Smooth muscle cell (in vitro differentiated cells): ENCODE data around the gene RMND5A. TPM values are rescaled to one million over a fixed set of nuclear protein-coding genes. Genes with fewer than 3 reads are reported as not detected.
"Not testable (repeated sequence)": the region's sequence is repeated elsewhere in the genome, so short reads cannot be mapped to it uniquely, and the experiment has no call there.

Source experiments
- DNase-seq: peaks from one replicate; lab custom pipeline; 2025; ENCODE audit not compliant: unreplicated experiment; lab: John Stamatoyannopoulos, UW
- H2AFZ ChIP-seq: fragments of 200-600 bp; sonication (generic); 2 replicates; pipeline ENCODE4 v1.6.0; 2016; ENCODE audit warnings: antibody characterized with exemption, low read depth, mild to moderate bottlenecking
- H3F3A ChIP-seq: fragments of 200-600 bp; sonication (generic); 2 replicates; pipeline ENCODE4 v1.6.0; 2017; ENCODE audit warnings: antibody characterized with exemption, low read depth
- H3K27ac ChIP-seq: fragments of 200-600 bp; sonication (generic); 2 replicates; pipeline ENCODE4 v1.5.1; 2016; ENCODE audit warnings: low read depth, mild to moderate bottlenecking
- H3K27me3 ChIP-seq: fragments of 200-600 bp; sonication (generic); 2 replicates; pipeline ENCODE4 v1.6.1; 2016; ENCODE audit warnings: low read depth, mild to moderate bottlenecking
- H3K36me3 ChIP-seq: fragments of 200-600 bp; sonication (generic); 2 replicates; pipeline ENCODE4 v1.5.1; 2016; ENCODE audit warnings: low read depth
- H3K4me1 ChIP-seq: fragments of 200-600 bp; sonication (generic); 2 replicates; pipeline ENCODE4 v1.5.1; 2016; ENCODE audit warnings: low read depth
- H3K4me2 ChIP-seq: fragments of 200-600 bp; sonication (generic); 2 replicates; pipeline ENCODE4 v1.6.0; 2016; ENCODE audit warnings: mild to moderate bottlenecking
- H3K4me3 ChIP-seq: fragments of 200-600 bp; sonication (generic); 2 replicates; pipeline ENCODE4 v1.5.1; 2016; ENCODE audit warnings: mild to moderate bottlenecking
- H3K79me2 ChIP-seq: fragments of 200-600 bp; sonication (generic); 2 replicates; pipeline ENCODE4 v1.6.0; 2016; ENCODE audit warnings: low read depth, mild to moderate bottlenecking
- H3K9ac ChIP-seq: fragments of 200-600 bp; sonication (generic); 2 replicates; pipeline ENCODE4 v1.6.0; 2016; ENCODE audit warnings: low read depth
- H3K9me3 ChIP-seq: fragments of 200-600 bp; sonication (generic); replicated peaks from 2 replicates; pipeline ENCODE4 v1.5.1; 2016; ENCODE audit warnings: low read depth
- H4K20me1 ChIP-seq: fragments of 200-600 bp; sonication (generic); 2 replicates; pipeline ENCODE4 v1.6.0; 2016; ENCODE audit warnings: low read depth
- WGBS: methylation state at CpG from one replicate; pipeline ENCODE4 v1.1.7; 2016; ENCODE audit warnings: low lambda C conversion rate; 5-methylcytosine and 5-hydroxymethylcytosine counted together
- polyA plus RNA-seq: library from polyadenylated mRNA; unstranded; fragments of >200 nt; fragmentation: Nextera tagmentation; extraction: Ambion mirVana; gene quantifications from 2 replicates; pipeline ENCODE4 v1.2.1, GENCODE V29; 2016
- total RNA-seq: library from RNA; depleted of rRNA; stranded (reverse); fragments of >200 nt; gene quantifications from 2 replicates; pipeline ENCODE4 v1.2.3, GENCODE V29; 2014
- TF ChIP-seq, protein P1 (sequence below): fragments of 200-600 bp; sonication (generic); IDR thresholded peaks from 2 replicates; pipeline ENCODE4 v1.5.1; 2017; ENCODE audit warnings: borderline replicate concordance, mild to moderate bottlenecking, antibody characterized with exemption; ENCODE audit not compliant: insufficient read depth, poor library complexity, severe bottlenecking

Gene RMND5A
- total and polyA plus RNA-seq, 2 experiments from 2014 or later = 6.0 to 26.8 TPM

DNA sequence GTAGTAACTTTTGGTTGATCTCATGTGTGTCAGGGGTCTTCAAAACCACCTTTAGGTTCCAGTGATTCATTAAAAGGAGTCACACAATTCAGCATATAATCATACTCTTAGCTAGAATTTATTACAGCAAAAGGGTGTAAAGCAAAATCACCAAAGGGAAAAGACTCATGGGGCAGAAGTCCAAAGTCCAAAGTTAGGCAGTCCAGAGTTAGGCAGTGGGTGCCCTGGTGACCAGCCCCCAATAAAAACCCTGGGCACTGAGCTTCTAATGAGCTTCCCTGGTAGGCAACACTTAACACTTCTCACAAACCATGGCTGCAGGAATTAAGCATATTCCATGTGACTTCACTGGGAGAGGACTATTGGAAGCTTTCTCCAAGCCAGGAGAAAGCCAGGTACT is 19.4 kb downstream of the RMND5A start:
- H3K4me2 ChIP-seq, H3K4me1 ChIP-seq, H3K9me3 ChIP-seq, H3K27me3 ChIP-seq, H3K79me2 ChIP-seq, DNase-seq, H4K20me1 ChIP-seq, H2AFZ ChIP-seq, H3K27ac ChIP-seq, H3K9ac ChIP-seq, H3K36me3 ChIP-seq, H3K4me3 ChIP-seq, H3F3A ChIP-seq: not testable (repeated sequence)

DNA sequence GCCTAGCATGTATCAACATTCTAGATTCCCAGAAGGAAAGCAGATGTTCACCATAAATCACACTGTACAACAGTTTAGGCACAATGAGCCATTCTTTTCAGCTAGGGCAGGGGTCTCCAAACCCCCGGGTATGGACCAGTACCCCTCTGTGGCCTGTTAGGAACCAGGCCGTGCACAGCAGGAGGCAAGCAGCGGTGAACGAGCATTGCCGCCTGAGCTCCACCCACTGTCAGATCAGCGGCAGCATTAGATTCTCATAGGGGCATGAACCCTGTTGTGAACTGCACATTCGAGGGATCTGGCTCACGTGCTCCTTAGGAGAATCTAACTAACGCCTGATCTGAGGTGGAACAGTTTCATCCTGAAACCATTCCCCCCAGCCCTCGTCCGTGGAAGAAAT is 19.8 kb downstream of the RMND5A start:
- H3K79me2 ChIP-seq, H3K9me3 ChIP-seq, H3K27me3 ChIP-seq, DNase-seq, H3K27ac ChIP-seq, H3F3A ChIP-seq, H3K4me3 ChIP-seq, H3K4me2 ChIP-seq, H4K20me1 ChIP-seq, H3K36me3 ChIP-seq, H2AFZ ChIP-seq, H3K4me1 ChIP-seq, H3K9ac ChIP-seq: not testable (repeated sequence)
- WGBS = no CpG with 5 or more reads among the region's 11 CpGs

DNA sequence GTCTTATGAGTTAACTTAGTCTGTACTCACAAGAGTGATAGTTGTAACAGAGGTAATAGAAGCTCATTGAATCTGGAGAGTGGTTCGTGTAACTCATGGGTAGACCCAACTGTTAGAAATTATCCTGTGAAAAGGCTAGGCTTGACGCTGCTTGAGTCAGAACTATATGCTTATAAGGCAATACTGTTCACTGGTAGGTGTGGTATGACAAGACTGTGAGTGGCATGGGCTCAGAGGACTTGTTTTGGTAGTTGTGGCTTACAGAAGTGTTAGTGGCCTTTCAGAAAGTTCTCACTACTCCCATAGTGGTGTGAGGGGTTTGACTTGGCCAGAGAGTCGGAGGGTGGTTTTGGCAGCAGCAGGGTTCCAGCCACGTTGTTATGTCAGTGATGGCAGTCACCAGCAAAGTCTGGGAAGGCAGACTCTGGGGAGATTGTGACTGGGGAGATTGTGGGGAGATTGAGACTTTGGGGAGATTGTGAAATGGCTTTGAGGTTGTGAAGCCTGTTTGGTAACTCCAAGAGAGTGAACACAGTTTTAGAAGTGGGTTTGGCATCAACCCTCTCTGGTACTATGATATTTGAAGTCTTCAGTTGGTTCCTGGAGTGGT is 21.9 kb downstream of the RMND5A start:
- not testable (repeated sequence) for H2AFZ ChIP-seq, H3F3A ChIP-seq, DNase-seq, H3K4me2 ChIP-seq, H3K27ac ChIP-seq, H3K4me3 ChIP-seq, H3K36me3 ChIP-seq, H3K9ac ChIP-seq, H3K27me3 ChIP-seq, H3K4me1 ChIP-seq, H3K9me3 ChIP-seq, H4K20me1 ChIP-seq
- H3K79me2 ChIP-seq = peaks cover 18% of the 10 kb centered on the region
- no CpG with 5 or more reads among the region's 4 CpGs for WGBS

DNA sequence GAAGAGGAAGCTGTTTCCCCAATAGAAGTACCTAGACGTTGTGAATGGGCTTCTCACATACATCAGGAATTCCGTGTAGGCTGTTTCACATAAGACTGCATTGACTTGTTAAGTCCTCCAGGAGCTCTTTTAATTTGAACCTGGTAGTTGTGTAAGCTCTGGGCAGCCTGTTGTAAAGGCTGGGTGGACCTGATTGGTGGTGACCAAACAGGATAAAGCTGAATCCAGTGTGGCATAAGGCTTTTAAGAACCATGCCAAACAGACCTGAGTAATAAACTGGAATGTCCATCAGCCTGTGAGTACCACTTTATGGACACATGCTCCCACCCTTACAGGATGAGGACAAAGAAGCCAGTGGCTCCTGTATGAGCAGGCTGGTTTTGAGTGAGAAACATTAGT is 24.1 kb downstream of the RMND5A start:
- no peaks in the 10 kb centered on the region for H3K9me3 ChIP-seq
- WGBS = 85% methylated on average over 2 of the region's 2 CpGs

DNA sequence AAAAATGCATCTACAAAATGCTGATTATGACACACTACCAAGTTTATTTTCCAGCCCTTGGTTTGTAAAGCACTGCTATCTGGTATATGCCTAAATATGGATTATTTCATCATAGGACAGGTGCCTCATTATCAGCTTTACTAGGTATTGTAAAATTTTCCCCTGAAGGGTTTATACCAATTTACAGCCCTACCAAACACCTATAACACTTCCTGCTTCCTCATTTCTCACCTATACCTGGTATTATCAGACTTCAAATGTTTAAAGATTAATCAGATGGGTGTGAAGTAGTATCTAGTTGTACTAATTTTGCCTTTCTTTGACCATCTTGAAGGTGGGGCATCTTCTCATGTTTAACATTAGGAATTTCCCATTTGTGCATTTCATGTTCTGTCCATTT is 26.8 kb downstream of the RMND5A start:
- H3K4me3 ChIP-seq = no peak overlapping the region
- peaks cover 7% of the 10 kb centered on the region for H4K20me1 ChIP-seq
- peaks cover 41% of the 10 kb centered on the region for H3K79me2 ChIP-seq
- no peak overlapping the region for H3K4me2 ChIP-seq
- peaks cover 8% of the 10 kb centered on the region for H3K9me3 ChIP-seq
- no peak overlapping the region for H3K9ac ChIP-seq
- peaks cover 5% of the 10 kb centered on the region for H3K4me1 ChIP-seq
- peaks cover 3% of the 10 kb centered on the region for H3K36me3 ChIP-seq
- H3F3A ChIP-seq = no peaks in the 10 kb centered on the region
- no peaks in the 10 kb centered on the region for H3K27me3 ChIP-seq
- TF ChIP-seq, protein P1, sequence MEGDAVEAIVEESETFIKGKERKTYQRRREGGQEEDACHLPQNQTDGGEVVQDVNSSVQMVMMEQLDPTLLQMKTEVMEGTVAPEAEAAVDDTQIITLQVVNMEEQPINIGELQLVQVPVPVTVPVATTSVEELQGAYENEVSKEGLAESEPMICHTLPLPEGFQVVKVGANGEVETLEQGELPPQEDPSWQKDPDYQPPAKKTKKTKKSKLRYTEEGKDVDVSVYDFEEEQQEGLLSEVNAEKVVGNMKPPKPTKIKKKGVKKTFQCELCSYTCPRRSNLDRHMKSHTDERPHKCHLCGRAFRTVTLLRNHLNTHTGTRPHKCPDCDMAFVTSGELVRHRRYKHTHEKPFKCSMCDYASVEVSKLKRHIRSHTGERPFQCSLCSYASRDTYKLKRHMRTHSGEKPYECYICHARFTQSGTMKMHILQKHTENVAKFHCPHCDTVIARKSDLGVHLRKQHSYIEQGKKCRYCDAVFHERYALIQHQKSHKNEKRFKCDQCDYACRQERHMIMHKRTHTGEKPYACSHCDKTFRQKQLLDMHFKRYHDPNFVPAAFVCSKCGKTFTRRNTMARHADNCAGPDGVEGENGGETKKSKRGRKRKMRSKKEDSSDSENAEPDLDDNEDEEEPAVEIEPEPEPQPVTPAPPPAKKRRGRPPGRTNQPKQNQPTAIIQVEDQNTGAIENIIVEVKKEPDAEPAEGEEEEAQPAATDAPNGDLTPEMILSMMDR = no peak
- H3K27ac ChIP-seq = peak overlapping the region; percentile 55
- no peak overlapping the region for H2AFZ ChIP-seq
- no peak for DNase-seq

More for the DNA sequence above, 24.1 kb downstream of the RMND5A start:
- H3K79me2 ChIP-seq = peaks cover 27% of the 10 kb centered on the region
- H3K36me3 ChIP-seq = no peaks in the 10 kb centered on the region
- TF ChIP-seq, protein P1 = no peak
- H2AFZ ChIP-seq = no peak overlapping the region
- no peak for DNase-seq
- no peaks in the 10 kb centered on the region for H3F3A ChIP-seq
- no peak overlapping the region for H3K9ac ChIP-seq
- H3K27ac ChIP-seq = no peak overlapping the region
- H3K4me2 ChIP-seq = no peak overlapping the region
- peaks cover 7% of the 10 kb centered on the region for H4K20me1 ChIP-seq
- no peaks in the 10 kb centered on the region for H3K27me3 ChIP-seq
- peaks cover 5% of the 10 kb centered on the region for H3K4me1 ChIP-seq
- H3K4me3 ChIP-seq = no peak overlapping the region
